SK-N-MC (cell line): ENCODE results near the gene S100A1.

Source experiments
- DNase-seq: peaks from one replicate; pipeline ENCODE4 v3.0.0-alpha.2; 2011; ENCODE audit warnings: low read depth, low spot score
- H3K27ac ChIP-seq: fragments of 200-600 bp; sonication (generic); 2 replicates; pipeline ENCODE4 v1.5.1; 2016; ENCODE audit warnings: mixed run types
- H3K36me3 ChIP-seq: fragments of 200-600 bp; sonication (generic); 2 replicates; pipeline ENCODE4 v1.6.1; 2017; ENCODE audit warnings: antibody characterized with exemption, low read length, mixed read lengths; ENCODE audit not compliant: insufficient read depth
- H3K4me3 ChIP-seq: fragments of 200-600 bp; sonication (generic); 2 replicates; pipeline ENCODE4 v1.5.1; 2016
- H3K9ac ChIP-seq: fragments of 200-600 bp; sonication (generic); 2 replicates; pipeline ENCODE4 v1.8.0; 2017; ENCODE audit warnings: mixed run types, mixed read lengths; ENCODE audit not compliant: insufficient read length
- H3K9me3 ChIP-seq: fragments of 200-600 bp; sonication (generic); 2 replicates; pipeline ENCODE4 v1.6.1; 2017; ENCODE audit warnings: low read depth, mild to moderate bottlenecking, antibody characterized with exemption, low read length, moderate library complexity, mixed read lengths
- EZH2 ChIP-seq: fragments of 200-600 bp; sonication (generic); IDR thresholded peaks from one replicate; pipeline ENCODE4 v1.6.1; 2017; ENCODE audit warnings: antibody characterized with exemption
- FOXP2 ChIP-seq: optimal IDR thresholded peaks from 2 replicates; pipeline ENCODE3; 2011; ENCODE audit warnings: mild to moderate bottlenecking, moderate library complexity; ENCODE audit not compliant: insufficient read depth; ENCODE audit errors: extremely low read length, control extremely low read depth
- POLR2AphosphoS5 ChIP-seq: IDR thresholded peaks from 2 replicates; pipeline ENCODE4 v1.6.1; 2012; ENCODE audit warnings: mild to moderate bottlenecking, low read depth, low read length, borderline replicate concordance

S100A1 gene

DNA sequence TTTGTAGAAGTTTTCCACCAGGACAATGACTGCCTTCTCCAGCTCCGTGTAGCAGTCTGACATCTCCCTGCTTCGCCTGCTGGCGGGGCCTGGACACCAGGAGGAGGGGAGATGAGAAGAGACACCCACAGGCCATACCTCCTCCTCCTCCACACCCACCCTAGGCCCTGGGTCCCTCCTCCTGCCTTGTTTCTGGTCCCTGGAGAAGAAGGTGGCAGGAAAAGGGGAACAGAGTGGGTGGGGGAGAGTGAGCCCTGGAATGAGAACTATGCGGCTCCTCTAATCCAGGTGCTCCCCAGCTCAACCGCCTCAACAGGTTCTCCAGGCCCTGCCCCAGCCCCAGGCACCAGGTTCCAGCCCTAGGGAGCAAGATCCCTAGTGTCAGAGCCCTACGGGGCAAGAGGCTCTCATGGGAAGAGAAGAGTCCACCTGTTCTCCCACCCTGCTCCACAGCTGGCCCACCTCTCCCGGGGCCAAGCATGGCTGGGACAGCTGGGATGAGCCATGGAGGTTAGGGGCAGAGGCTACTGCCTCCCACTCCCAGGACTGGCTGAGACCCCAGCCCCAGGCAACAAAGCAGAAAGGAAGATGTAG, 20.0 kb upstream of the S100A1 start:
- Histone ChIP-seq H3K36me3 (no peaks in the 10 kb centered on the region), H3K9me3 (no peaks in the 10 kb centered on the region), H3K27ac (no peak overlapping the region), H3K4me3 (no peak overlapping the region), H3K9ac (no peak overlapping the region)
- DNase-seq, result no peak
- TF ChIP-seq EZH2, result no peak
- no peak for TF ChIP-seq POLR2AphosphoS5
- no peak for TF ChIP-seq FOXP2

DNA sequence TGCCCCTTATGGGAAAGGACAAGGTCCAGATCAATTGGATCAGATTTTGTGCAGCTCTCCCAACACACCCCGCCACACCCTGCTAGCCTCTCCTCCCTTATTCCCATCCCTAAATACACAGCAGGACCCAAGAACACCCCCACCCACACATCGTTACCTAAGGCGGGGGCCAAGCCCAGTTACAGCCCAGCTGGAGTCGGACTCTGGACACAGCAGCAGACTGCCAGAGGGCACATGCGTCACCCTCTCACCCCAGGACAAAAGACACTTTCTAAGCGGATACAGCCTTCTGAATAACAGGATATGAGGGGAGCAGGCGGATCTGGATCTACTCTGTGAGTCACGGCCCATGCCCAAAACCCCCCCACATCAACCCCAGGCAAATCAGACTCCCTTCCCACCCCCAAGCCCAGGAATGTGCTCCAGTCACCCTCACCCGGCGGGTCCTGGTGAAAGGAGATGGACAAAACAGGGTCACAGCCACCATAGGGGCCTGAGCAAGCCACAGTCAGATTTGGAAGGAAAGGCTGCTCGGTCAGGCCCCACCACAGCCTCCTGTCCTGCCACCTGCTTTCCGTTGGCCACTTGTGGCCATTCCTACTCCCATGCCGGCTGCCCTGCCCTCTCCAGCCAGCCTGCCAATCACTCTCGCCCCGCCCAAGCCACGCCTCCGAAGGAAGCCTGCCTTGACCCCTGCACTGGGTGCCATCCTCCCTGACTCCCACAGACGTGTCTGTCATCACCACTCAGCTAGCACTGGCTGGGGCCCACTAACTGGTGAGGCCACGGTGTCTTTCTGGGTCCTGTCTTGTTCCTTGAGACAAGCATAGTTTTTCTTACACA, 19.3 kb upstream of the S100A1 start:
- H3K36me3 ChIP-seq, result no peaks in the 10 kb centered on the region
- H3K9ac ChIP-seq, result no peak overlapping the region

DNA sequence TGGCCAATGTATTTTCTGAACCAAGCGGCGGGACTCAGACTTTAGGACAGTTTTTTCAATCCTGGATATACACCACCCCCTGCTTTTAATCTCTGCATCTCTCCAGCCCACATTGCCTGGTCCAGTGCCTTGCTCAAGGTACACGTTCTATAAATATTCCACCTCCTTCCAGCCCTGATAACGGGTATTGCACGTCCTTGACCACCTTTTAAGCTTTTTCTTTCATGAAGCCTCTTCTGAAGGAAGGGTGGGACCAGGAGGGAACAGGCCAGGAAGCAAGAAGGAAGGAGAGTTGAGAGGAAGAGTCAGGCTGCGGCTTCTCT, 18.7 kb upstream of the S100A1 start:
- DNase-seq, result no peak
- no peak for TF ChIP-seq FOXP2
- TF ChIP-seq EZH2, result no peak
- TF ChIP-seq POLR2AphosphoS5, result no peak
- no peaks in the 10 kb centered on the region for H3K36me3 ChIP-seq
- no peak overlapping the region for H3K4me3 ChIP-seq
- H3K9ac ChIP-seq, result no peak overlapping the region
- H3K9me3 ChIP-seq, result no peaks in the 10 kb centered on the region
- H3K27ac ChIP-seq, result no peak overlapping the region

More for the DNA sequence above, 19.3 kb upstream of the S100A1 start:
- Histone ChIP-seq H3K9me3 (no peaks in the 10 kb centered on the region), H3K4me3 (no peak overlapping the region), H3K27ac (no peak overlapping the region)
- no peak for DNase-seq
- no peak for TF ChIP-seq POLR2AphosphoS5

DNA sequence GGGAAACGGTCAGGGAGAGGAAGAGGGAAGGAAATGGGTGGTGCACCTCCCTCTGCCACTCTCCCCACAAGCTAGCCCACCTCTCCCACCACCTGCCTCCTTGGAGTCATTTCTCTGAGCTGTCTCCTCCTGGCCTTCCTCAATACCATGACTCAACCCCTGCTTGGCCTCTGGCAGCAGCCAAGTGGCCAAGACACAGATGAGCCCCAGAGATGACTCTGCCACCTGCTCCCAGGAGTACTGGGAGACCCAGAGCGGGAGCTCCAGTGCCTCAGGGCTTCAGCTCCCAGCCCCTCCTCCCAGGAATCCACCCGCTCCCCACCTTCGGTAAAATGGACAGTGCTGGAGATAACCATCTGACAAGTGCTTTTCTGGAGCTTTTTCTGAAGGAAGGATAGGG, 17.9 kb upstream of the S100A1 start:
- no peak overlapping the region for H3K27ac ChIP-seq
- no peak overlapping the region for H3K4me3 ChIP-seq

DNA sequence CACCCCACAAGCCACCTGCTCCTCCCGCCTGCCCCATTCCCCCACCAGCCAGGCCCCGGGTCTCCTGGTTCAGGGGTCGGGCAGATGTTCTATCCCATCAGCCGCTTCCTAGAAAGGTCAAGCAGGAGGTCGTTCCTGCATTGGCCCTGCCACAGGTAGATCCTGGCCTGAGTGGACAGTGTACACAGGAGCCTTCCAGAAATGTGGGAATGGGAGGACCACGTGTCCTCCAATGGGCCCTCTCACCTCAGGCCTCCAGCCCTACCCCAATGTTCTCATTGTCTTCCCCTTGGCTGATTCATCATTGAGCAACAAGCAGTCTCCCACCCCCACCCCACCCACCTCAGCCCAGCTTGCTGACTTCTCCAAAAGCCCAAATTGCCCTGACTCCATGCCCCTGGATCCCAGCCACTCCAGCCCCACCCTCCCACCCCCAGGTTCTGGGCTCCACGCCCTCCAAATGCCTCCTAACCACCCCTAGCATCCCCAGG, 17.4 kb upstream of the S100A1 start:
- H3K36me3 ChIP-seq, result no peaks in the 10 kb centered on the region
- H3K4me3 ChIP-seq, result no peak overlapping the region
- no peak for TF ChIP-seq EZH2
- TF ChIP-seq FOXP2, result no peak
- no peak for TF ChIP-seq POLR2AphosphoS5
- no peak for DNase-seq
- no peaks in the 10 kb centered on the region for H3K9me3 ChIP-seq
- no peak overlapping the region for H3K9ac ChIP-seq
- no peak overlapping the region for H3K27ac ChIP-seq

More for the DNA sequence above, 17.9 kb upstream of the S100A1 start:
- no peak for TF ChIP-seq EZH2
- TF ChIP-seq POLR2AphosphoS5, result no peak
- Histone ChIP-seq H3K9me3 (no peaks in the 10 kb centered on the region), H3K36me3 (no peaks in the 10 kb centered on the region), H3K9ac (no peak overlapping the region)
- DNase-seq, result no peak

DNA sequence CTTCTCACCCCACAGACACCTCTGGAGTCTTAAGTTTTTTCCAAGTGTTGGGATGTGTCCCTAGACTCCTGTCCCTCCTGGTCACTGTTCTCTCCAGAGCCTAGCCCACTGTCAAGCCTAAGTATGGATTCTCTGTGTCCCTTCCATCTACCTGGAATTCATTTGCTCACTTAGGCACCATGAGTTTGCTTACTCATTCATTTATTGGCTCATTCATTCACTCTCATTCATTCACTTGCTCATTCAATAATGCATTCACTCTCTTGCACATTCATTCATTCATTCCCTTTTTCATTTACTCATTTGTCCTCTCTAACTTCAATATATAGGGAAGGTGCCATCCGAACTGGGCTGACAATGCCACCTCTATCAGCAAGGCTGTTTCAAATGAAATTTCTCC, 16.9 kb upstream of the S100A1 start:
- H3K9ac ChIP-seq, result no peak overlapping the region
- no peak overlapping the region for H3K27ac ChIP-seq
- no peak for DNase-seq
- no peaks in the 10 kb centered on the region for H3K36me3 ChIP-seq
- no peaks in the 10 kb centered on the region for H3K9me3 ChIP-seq
- TF ChIP-seq POLR2AphosphoS5 (no peak), FOXP2 (no peak), EZH2 (no peak)
- H3K4me3 ChIP-seq, result no peak overlapping the region

DNA sequence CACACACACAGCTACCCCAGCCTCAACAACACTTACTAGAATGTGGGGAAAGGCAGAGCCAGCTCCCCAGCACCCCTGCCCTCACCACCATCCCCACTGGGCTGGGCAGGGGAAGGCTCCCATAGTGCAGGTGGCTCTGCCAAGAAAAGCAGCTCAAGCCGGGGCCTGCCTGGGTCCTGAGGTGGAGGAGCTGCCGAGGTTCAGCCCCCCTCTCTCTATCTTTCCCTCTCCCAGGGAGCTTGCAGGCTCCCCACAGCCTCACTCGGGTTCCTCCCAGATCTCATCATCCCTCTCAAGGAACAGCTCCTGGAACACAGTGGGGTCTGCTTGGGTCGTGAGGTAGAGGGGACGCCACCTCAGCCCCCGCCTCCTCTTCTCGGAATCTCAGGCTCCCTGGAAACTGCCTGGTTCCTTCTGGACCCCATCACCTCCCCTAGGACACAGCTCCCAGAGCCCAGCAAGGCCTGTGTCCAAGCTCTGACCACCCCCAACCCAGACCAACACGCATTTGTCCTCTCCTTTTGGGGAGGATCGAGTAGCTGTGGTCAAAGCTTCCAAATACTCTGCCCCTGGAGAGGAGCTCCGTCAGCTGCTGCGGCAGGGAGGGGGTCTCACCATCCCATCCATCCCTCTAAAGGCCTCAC, 16.0 kb upstream of the S100A1 start:
- Histone ChIP-seq H3K4me3 (no peak overlapping the region), H3K9me3 (no peaks in the 10 kb centered on the region), H3K9ac (no peak overlapping the region), H3K27ac (no peak overlapping the region), H3K36me3 (no peaks in the 10 kb centered on the region)
- no peak for DNase-seq
- TF ChIP-seq POLR2AphosphoS5 (no peak), FOXP2 (no peak), EZH2 (no peak)

DNA sequence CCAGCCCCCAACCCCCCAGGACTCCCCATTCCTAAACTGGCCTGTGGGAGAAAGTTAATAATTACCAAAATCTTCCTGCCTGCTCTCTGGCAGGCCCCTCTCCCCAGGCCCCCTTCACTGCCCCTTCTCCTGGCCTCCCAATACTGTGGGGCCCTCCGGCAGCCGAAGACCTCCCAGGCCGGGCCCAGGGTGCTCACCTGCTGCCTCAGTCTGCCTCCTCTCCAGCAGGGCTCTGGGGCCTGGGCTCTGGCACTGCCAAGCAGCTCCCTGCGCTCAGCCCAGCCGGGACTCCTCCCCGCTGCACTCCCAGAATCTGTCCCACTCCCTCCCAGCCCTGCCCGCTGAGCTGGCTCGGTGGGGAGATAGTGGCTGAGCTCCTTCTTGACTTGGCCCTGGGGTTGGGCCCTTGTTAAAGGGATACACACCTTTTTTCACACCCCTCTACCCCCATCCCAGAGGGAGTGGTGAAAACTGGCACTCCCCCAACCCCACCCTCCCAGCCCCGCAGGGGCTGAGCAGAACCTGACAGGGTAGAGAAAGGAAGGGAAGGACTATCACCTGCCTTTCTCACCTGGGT, 15.4 kb upstream of the S100A1 start, which contains the start of gene S100A16:
Gene S100A16, minus strand, starts transcription at position 383 of the 577 bp plus-strand sequence. CDS start 4,986 bp downstream, outside the sequence.
- Histone ChIP-seq H3K4me3 (no peak within 1 kb of the TSS), H3K36me3 (no peaks in the 10 kb centered on the region), H3K9ac (no peak within 1 kb of the TSS), H3K9me3 (no peaks in the 10 kb centered on the region), H3K27ac (no peak within 1 kb of the TSS)
- TF ChIP-seq FOXP2 (no peak), POLR2AphosphoS5 (no peak), EZH2 (no peak)
- no peak for DNase-seq
